Tibial artery (tissue), 4 donors: ENCODE results near the gene MTCH2.

Source experiments
- DNase-seq, 2 donors: peaks; one replicate each; pipeline ENCODE4 v3.0.0-alpha.2; 2019
- H3K27ac ChIP-seq, 2 donors: fragments of 200-600 bp; sonication (generic) in 1 of 2; 1 replicate in 1 of 2; 2 replicates in 1 of 2; pipeline ENCODE4 v1.5.1; 2018 to 2019; ENCODE audit warnings: mild to moderate bottlenecking in 1 of 2
- H3K27me3 ChIP-seq, 2 donors: fragments of 200-600 bp; sonication (generic) in 1 of 2; one replicate each; pipeline versions ENCODE4 v1.5.1 to v1.6.0; 2016 to 2019
- H3K36me3 ChIP-seq, 3 donors: fragments of 200-600 bp; sonication (generic) in 2 of 3; one replicate each; pipeline ENCODE4 v1.5.1; 2016 to 2019; ENCODE audit warnings: mild to moderate bottlenecking in 2 of 3
- H3K4me1 ChIP-seq, 4 donors: fragments of 200-600 bp; sonication (generic) in 2 of 4; 1 replicate in 3 of 4; 2 replicates in 1 of 4; pipeline ENCODE4 v1.5.1; 2016 to 2019
- H3K4me3 ChIP-seq, 2 donors: fragments of 200-600 bp; sonication (generic) in 1 of 2; 1 replicate in 1 of 2; 2 replicates in 1 of 2; pipeline ENCODE4 v1.5.1; 2018 to 2019; ENCODE audit warnings: mild to moderate bottlenecking in 2 of 2
- H3K9me3 ChIP-seq, 3 donors: fragments of 200-600 bp; sonication (generic) in 1 of 3; one replicate each; pipeline ENCODE4 v1.5.1; 2016 to 2019
- intact Hi-C: fragments of 100-400 bp; cut with DNase I; formaldehyde crosslinking; loops from one replicate; pipeline ENCODE4 v1.15.0; 2023; ENCODE audit warnings: low total_unique reads
- TF ChIP-seq, protein P1 (sequence below), 2 experiments: fragments of 200-600 bp in 1 of 2; fragments of 450-650 bp in 1 of 2; IDR thresholded peaks; one replicate each; pipeline ENCODE4 v1.5.1; 2017 to 2019; ENCODE audit warnings: antibody characterized with exemption in 2 of 2, mild to moderate bottlenecking in 1 of 2, moderate library complexity in 1 of 2

Gene MTCH2

DNA sequence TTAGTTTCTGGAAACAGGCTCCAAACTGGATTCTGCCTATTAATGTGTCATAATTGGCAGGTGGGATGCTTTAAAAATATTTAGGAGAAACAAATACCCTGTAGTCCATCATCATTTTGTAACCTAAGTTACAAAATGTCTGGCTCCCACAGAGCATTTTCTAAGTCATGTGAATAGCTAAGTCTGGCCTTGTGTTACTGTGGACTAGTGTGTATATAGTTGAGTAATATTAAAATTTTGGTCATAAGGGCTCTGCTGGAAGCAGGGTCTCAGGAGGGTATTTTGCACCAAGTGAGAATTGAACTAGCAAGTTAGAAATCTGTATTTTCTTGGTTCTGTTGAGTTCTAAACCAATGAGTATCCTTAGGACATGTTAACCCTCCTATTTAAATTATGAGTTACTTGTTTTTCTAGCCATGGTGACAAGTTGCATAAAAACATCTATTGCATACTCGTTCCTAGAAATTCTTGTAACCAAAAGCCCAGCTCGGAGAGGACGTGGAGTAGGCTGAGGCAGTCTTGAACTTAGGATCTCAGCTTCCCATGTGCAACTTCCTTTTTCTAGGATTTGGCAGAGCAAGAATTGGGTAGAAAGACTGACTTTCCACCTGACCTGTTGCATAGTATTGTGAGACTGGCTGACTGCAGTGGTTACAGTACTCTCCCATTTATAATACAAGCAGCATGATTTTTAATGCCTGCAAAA, 71.6 kb downstream of the MTCH2 start:
- no peak overlapping the region for H3K4me3 ChIP-seq
- peaks cover 0 to 10% (median 7%) of the 10 kb centered on the region in 4 donors for H3K4me1 ChIP-seq
- H3K36me3 ChIP-seq = peaks cover 34 to 72% (median 38%) of the 10 kb centered on the region in 3 donors
- TF ChIP-seq, protein P1, sequence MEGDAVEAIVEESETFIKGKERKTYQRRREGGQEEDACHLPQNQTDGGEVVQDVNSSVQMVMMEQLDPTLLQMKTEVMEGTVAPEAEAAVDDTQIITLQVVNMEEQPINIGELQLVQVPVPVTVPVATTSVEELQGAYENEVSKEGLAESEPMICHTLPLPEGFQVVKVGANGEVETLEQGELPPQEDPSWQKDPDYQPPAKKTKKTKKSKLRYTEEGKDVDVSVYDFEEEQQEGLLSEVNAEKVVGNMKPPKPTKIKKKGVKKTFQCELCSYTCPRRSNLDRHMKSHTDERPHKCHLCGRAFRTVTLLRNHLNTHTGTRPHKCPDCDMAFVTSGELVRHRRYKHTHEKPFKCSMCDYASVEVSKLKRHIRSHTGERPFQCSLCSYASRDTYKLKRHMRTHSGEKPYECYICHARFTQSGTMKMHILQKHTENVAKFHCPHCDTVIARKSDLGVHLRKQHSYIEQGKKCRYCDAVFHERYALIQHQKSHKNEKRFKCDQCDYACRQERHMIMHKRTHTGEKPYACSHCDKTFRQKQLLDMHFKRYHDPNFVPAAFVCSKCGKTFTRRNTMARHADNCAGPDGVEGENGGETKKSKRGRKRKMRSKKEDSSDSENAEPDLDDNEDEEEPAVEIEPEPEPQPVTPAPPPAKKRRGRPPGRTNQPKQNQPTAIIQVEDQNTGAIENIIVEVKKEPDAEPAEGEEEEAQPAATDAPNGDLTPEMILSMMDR (IDR thresholded peaks at IDR 0.05) = no peak
- no peak for DNase-seq
- no peaks in the 10 kb centered on the region for H3K9me3 ChIP-seq
- H3K27me3 ChIP-seq = no peaks in the 10 kb centered on the region
- intact Hi-C loops = loop anchor here (10.0 kb wide), 1 partner anchor 156 kb away; no protein-coding TSS in a partner anchor
- H3K27ac ChIP-seq = no peak overlapping the region

DNA sequence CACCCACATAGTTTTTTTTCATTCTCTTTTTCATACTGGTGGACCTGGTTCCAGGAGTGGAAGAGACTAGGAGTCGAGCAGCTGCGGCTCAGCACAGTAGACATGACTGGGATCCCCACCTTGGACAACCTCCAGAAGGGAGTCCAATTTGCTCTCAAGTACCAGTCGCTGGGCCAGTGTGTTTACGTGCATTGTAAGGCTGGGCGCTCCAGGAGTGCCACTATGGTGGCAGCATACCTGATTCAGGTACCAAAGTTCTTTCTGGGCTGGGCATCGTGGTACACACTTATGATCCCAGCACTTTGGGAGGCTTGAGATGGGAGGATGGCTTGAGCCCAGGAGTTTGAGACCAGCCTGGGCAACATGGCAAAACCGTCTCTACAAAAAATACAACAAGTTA, 72.7 kb downstream of the MTCH2 start:
- Histone ChIP-seq H3K27me3 (no peaks in the 10 kb centered on the region), H3K4me3 (no peak overlapping the region), H3K36me3 (peaks cover 22 to 60% (median 36%) of the 10 kb centered on the region in 3 donors), H3K9me3 (no peaks in the 10 kb centered on the region), H3K27ac (no peak overlapping the region), H3K4me1 (peaks cover 0 to 17% (median 13%) of the 10 kb centered on the region in 4 donors)
- TF ChIP-seq, protein P1 (IDR thresholded peaks at IDR 0.05) = no peak
- intact Hi-C loops = loop anchor here (10.0 kb wide), 1 partner anchor 155 kb away; no protein-coding TSS in a partner anchor
- DNase-seq = no peak
